ENCODE results near the gene S100A3.
"Not testable (repeated sequence)": the region's sequence is repeated elsewhere in the genome, so short reads cannot be mapped to it uniquely, and the experiment has no call there.

S100A3 gene

DNA sequence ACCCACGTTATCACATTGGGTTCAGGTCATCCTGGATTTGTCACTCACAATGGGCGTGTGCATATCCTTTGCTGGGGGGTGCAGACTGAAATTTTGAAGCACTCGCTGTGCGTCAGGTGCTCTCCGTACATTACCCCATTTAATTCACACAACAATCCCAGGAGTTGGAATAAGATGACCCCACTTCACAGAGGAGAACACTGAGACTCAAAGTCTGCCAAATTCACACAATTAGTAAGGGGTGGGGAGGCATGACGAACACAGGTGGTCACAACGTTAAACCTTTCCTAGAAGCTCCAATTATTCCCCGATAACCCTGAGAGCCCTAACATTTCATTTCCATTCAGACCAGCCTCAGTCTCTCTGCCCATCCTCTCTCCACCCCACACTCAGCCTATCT is 20.4 kb upstream of the S100A3 start:
- no peak for DNase-seq (ENCODE audit: low read depth in 2 of 2)

DNA sequence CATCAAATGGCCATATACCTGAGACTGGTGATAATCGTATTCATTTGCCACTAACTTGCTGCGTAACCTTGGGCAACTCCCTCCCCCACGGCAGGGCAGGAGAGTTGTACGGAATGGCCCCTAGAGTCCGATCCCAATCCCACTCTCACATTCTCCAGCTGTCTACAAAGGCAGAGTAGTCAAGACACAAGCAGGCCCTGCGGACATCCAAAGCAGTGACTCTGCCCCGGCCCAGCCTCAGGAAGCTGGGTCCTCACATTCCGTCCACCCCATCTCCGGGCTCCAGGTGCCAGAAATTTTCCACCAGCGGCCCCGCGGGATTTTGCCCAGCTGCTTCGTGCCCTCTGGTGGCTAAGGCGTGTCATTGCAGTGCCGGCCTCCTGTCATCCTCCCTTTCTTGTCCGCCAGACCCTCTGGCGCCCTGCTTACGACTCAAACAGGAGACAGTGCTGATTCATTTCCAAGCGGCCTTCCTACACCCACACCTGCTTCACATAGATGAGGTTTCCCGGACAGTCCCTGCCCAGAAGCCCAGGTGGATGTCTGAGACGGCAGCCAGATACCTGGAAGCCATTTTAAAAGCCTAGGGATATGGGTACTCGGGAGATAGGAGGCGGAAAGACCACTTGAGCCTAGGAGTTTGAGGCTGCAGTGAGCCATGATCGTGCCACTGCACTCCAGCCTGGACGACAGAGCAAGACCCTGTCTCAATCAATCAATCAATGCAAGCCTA is 19.5 kb upstream of the S100A3 start:
- peak; percentile 68 to 83 for DNase-seq (ENCODE audit: low read depth in 2 of 2)

DNA sequence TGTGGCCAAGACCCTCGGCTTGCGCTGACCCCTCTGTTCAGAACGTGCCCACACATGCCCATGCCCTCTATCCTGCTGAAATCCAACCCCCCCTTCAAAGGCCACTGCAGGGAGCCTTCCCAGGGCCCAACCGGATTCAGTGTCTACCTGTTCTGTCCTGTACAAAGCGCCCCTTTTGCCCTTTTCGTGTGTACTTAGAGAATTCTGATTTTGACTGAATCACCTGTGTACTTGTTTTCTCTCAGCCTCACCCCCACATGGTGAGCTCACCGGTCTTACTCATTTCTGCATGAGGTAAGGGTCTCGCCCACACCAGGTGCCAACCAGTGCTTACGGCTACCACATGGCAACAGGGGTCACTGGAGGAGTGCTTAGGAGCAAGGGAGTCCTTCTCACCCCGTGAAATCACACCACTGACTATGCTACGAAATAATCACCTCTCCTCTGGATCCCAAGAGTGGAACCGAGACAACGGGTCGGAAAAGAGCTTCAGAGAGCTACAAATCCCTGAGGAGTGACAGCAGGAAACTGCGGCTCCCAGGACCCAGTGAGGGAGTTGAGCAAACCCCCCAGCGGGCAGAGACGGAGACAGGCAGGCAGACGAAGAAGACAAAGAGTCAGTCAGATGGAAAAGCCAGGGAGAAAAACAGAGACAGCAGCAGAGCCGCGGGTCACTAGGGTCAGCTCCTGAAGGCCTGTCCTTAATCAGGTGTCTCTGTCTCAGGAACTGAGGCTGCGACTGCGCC is 18.7 kb upstream of the S100A3 start:
- peak in 1 of 2 donors; percentile 61 for DNase-seq (ENCODE audit: low read depth in 2 of 2)

DNA sequence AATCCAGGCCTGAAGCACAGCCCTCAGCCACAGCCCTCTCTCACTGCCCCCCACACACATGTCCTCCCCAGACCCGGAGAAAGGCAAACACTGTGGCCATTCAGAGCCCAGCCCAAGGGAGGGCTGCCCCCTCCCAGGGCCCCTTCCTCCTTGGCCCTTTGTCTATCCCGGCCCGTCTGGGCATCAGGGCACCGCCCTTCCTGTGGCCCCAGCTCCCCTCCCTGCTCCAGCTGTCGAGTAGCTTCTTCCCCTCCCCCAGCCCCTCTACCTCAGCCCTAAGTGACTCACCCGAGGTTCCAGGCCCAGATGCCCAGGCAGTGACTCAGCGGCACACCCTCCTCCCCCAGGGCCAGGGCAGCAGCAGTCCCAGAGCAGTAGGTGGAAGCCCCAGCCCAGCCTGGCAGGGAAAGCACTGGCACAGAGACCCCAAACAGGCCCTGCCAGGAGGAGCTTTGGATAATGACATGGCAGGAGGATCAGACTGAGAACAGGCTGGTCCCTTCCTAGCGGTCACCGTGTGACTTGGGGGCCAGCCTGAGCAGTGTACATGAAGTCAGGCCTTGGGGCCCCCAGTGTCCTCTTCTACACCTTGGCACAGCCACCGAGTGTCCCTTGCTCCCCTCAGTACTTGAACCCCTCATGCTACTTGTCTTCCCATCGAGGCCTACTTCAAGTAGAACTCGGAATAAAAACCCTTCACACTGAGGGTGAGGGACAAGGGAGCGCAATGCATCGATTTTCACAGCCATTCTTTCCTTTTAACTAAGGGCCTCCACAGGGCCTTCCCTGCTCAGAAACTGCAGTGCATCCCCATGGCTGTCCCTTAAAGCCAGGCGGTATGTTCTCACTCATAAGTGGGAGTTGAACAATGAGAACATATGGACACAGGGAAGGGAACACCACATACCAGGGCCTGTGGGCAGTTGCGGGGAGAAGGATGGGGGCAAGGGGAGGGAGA is 17.6 kb upstream of the S100A3 start:
- DNase-seq (ENCODE audit: low read depth in 2 of 2), result peak; percentile 80 to 82

DNA sequence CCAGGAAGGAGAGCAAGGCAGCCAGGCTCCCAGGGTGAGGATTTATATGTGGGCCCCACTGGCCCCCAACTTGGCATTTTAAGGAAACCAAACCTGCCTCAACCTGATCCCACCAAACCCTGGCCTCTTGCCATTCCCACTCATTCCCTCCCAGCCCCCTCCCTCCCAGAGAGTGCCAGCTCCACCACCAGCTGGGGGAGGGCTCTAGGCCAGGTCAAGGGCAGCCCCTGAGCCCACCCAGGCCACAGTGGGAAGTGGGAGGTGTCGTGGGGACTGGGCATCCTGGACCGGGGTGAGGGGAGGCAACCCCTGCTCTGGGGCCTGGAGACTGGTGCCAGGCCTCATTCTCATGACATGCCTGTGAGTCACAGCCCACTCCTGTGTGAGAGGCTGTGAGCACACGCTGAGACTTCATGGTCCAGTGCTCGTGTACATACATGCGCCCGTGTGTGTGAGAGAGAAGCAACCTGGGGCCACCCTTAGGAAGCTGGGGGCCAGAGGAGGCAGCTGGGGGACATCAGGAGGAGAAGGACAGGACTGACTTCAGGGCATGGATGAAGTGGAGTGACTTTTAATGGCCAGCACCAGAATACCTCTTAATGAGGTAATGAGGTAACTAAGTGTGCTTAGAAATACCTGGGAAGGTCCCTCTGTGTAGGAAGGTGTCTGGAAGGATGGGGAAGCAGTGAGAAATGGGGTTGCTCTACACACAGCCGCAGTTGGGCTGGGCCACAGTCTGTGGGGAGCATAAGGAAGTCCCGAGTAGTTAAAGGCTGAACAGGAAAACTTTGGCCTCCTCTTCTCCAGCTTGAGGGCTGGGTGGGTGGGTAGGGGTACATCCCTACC is 16.7 kb upstream of the S100A3 start, which contains the start of gene S100A2:
TSS of gene S100A2 (minus strand) at position 316 of the 846 bp plus-strand sequence. CDS start 1,967 bp downstream, outside the sequence.
- peak in 1 of 2 donors; percentile 30 for DNase-seq (ENCODE audit: low read depth in 2 of 2)

DNA sequence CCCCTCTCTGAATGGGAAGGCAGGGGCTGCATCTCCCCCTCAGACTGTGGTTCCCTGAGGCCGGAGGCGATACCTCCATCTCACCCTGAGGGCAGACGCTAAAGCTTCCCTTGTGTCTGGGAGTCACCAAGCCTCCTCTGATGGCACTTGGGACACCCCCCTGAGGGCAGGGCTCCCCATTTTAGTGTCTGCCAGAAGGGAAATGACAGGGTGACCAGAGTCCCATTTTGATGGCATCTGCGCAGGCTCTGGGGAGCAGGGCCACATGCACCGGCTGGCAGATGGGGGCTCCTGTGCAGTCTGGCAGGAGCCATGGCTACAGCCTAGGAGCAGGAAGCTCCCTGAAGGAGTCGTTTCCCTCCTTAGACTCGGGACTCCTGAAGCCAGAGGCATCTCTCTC is 14.9 kb upstream of the S100A3 start:
- no peak for DNase-seq (ENCODE audit: low read depth in 2 of 2)

DNA sequence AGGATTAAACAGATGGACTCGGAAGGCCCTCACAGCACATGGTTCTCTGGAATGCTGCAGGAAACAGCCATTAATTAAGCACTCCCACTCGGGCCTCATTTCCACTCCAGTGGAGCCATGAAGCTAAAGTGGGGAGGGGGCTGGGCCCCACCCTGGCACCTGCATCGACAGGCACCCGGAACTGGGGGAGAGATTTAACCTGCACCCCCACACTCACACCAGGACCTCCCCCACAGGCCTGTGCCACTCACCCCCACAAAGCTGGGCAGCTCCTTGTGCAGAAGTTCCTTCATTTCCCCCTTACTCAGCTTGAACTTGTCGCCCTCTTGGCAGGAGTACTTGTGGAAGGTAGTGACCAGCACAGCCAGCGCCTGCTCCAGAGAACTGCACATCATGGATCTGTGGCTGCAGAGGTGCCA is 14.4 kb upstream of the S100A3 start:
- no peak for DNase-seq (ENCODE audit: low read depth in 2 of 2)

DNA sequence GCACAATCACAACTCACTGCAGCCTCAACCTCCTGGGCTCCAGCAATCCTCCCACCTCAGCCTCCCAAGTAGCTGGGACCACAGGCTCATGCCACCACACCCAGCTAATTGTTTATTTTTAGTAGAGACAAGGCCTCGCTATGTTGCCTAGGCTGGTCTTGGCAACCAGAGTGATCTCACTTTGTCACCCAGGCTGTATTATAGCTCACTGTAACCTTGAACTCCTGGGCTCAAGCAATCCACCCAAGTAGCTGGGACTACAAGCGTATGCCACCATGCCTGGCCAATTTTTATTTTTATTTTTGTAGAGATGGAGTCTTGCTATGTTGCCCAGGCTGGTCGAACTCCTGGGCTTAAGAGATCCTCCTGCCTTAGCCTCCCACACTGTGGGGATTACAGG is 13.0 kb upstream of the S100A3 start:
- not testable (repeated sequence) for DNase-seq (ENCODE audit: low read depth in 2 of 2)

DNA sequence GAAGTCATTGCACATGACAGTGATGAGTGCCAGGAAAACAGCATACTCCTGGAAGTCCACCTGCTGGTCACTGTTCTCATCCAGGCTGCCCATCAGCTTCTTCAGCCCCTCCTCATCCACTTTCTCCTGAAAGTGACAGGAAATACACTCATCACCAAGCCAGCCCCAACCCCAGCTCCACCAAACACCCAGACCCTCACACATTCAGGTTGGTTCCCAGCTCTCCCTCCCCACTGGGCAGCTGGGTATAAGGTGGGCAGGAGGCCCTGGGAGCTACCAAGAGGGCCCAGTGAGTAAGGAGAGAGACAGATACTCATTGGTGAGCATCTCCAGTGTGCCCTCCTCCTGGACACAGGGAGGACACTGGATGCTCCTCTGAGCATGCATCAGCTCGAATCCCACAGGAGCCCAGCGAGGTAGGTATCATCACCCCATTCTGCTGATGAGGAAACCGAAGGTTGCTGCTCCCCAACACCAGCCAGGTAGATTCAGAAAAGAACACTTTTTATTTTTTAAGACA is 12.5 kb upstream of the S100A3 start:
- no peak for DNase-seq (ENCODE audit: low read depth in 2 of 2)

DNA sequence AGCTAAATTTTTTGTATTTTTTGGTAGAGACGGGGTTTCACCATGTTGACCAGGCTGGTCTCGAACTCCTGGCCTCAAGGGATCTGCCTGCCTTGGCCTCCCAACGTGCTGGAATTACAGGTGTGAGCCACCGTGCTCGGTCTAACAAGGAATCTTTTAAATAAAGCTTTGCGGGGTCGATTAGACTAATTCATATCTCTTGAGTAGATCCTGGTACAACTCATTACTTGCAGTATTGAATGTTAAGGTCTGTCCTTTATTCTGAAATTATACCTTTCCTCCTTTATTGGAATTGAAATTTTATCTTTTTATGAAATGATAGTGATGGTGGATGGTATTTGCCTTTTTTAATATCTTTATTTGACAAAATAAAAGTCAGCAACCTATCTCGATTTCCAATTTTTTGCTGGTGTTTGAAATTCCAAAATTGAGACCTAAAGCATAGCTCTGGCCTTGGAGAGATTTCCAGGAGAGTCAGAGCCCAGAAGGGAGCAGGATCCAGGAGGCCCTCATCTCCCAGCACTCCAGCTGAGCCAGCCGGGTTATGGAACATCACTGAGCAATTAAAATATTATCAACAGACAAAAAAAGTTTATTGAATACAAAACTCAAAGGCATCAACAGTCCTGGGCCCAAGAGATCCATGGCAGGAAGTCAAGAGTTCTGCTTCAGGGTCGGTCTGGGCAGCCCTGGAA is 11.9 kb upstream of the S100A3 start:
- no peak for DNase-seq (ENCODE audit: low read depth in 2 of 2)

DNA sequence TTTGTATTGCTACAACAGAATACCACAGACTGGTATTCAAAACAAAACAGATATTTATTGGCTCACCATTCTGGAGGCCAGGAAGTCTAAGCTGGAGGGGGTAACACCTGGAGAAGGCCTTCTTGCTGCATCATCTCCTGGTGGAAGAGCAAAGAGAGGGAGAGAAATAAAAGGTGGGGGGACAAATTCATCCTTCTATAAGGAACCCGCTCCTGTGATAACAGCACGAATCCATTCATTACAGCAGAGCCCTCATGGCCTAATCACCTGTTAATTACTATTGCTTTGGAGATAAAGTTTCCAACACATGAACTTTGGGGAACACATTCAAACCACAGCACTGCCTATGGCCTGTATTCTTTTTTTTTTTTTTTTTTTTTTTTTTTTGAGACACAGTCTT is 11.2 kb upstream of the S100A3 start:
- no peak for DNase-seq (ENCODE audit: low read depth in 2 of 2)

DNA sequence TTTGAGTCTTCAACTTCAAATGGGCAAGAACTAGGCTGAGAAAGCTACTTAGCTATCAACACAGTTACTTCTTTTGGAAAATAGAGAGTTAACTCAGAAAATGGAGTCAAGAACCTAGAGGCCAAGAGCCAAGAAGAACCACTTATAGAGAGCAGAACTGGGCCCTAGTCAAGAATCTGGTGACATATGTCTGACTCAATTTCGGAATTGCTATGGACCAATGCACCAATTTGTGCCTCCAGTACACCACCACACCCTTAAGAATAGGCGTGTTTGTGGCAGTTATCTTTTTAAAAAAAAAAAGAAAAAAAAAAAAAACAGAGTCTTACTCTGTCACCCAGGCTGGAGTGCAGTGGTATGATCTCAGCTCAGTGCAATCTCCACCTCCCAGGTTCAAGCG is 8.8 kb upstream of the S100A3 start:
- no peak for DNase-seq (ENCODE audit: low read depth in 2 of 2)

DNA sequence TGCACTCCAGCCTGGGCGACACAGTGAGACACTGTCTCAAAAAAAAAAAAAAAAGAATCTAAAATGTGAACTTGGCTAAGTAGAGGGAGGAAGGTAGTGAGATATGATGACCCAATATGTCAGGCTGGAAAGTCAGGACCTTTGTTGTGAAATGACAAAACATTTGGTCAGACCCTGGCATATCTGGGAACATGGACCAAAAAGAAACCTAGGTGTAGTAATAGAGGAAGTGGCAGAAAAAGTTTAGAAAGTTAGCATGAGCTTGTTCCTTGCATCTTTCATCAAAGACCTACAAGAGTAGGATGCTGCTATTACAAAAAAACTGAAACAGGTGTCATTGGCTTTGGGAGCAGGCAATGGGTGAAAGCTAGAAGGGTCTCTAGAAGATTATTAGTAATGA is 7.3 kb upstream of the S100A3 start:
- no peak for DNase-seq (ENCODE audit: low read depth in 2 of 2)

DNA sequence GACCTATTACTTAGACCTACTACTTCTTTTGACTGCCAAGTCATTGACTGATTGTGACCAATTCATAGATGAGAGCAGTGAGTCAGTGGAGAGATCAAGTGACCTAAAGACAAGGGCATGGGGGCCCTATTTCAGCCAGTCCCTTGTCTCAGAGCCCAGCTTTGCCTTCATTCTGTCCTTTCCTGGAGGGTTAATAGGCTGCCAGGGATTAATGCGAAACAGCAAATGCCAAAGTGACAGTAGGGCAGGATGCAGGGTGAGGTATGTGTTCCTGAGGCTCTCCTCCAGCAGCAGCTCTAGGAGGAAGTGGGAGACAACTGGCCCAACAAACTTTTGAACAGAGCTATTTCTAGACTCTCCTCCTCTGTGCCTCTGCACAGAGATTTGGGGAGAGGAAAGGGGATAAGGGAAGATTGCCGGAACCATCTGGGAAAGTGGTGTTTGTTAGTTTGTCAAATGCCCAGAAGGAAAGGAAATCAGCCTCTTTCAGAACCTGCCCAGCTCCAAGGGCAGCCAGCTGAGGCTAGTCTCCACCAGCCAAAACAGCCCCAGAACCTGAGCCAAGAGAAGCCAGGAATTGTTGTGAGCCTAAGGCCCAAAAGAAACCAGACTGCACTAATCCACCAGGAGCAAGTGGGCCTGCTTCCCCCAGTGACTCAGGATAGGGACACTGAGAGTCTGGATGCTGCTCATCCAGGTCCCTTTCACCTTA is 4.9 kb upstream of the S100A3 start:
- no peak for DNase-seq (ENCODE audit: low read depth in 2 of 2)

DNA sequence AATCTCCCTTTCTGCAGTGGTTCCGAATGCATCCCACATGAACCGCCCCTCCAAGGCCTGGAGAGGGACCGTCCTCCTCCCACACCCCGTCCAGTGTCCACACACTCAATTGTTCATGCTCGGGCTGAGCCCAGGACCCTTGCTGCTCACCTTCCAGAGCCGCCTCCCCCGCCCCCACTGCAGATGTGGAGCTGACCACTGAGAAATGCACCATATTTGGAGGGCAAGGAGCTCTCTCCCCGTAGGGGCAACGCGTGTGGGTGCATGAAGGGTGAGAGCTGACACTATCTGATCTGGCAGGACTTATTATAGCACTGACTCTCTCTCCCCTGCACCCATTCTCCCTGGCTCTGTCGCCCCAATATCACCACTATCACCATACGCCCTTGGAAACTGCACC is 4.0 kb upstream of the S100A3 start:
- no peak for DNase-seq (ENCODE audit: low read depth in 2 of 2)

DNA sequence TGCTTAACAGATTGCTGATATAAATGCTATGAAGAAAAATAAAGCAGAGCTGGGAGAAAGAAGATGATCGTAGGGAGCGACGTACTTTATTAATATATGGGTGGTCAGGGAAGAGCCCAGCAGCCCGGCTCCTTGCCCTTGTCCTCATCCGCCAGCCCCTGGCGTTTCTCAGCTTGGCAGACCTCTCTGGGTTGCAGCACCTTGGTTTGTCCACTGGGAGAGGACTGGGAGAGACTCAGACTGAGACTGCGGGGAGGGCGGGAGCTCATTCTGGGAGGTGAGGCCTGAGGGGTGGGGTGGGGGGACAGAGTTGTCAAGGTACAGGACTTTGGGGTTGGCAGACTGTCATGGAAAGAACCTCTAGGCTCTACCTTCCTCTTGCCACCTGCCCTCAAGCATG is 3.3 kb upstream of the S100A3 start:
- no peak for DNase-seq (ENCODE audit: low read depth in 2 of 2)

DNA sequence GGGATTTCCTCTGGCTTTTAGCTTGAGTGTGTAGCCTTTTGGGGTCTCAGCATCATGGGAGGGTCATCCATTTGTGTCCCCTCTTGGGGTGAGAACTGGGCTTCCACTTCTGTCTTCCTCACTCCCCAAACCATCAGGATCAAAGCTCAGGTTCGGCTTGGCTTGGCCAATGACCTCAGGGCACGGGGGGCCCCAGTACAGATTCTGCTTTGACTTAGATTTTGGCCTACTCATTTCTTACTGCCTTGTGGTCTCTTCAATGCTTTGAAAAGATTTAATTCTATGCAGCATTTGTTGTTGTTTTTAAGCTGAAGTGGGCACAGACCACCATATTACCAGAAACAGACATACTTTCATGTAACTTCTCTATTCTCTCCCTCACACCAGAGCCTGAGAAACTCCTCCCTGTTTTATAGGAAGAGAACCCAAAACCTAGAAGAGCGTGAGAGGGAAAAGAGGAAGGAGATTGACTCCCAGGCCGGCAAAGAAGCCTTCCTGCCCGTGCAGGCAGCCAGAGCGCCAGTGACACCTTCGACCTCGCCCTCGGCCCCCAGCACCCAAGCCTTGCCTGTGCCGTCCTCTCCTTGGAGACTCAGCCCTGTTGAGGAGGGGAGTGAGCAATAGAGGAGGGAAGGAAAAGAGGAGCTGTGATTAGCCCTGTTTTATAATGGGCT is 1.9 kb upstream of the S100A3 start:
- no peak for DNase-seq (ENCODE audit: low read depth in 2 of 2)

DNA sequence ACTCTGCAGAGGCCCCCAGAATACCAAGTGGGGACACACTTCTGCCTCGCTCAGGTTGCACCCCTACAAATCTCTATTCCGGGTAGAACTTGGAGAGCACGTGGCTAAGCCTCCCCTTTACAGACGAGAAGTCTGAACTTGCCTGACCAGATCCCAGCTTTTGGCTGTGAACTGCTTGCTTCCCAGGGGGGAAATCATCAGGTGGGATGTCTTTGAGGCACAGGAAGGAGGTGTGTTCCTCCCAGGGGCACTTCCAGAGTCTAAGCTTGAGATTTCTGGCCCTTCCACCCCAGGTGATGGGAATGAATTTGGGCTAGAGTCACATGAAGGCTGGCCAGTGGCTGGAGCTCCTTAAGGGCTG is 1.3 kb upstream of the S100A3 start:
- DNase-seq (ENCODE audit: low read depth in 2 of 2), result no peak

DNA sequence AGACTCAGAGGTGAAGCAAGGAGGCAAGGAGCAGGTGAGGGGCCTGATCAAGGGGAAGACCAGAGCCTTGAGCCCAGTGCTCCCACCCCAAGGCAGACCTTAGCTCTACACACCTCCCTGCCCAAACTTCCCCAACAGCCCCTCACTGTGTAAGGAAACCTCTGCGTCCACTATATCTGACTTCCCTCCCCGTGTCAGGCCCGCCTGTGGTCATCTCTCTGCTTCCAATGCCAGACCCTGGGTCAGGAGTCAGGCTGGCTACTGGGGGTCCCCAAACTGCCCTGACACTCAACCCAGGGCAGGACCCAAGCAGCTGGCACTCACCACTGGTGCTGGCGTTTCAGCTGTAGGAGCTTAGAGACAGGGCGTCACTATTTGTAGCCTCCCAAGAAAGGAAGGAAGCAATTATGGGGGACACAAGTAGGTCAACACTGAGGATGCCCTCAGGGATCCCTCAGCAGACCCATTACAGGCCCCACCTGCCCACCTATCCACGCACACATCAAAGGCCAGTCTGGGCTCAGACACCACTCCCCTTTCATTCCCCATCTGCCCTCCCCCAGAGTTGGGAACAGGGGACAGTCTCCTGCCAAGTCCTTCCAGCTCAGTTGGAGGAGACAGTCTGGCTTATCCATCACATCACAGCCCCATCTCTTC is 811 bp upstream of the S100A3 start:
- no peak for DNase-seq (ENCODE audit: low read depth in 2 of 2)

Measured in stimulated activated CD8-positive, alpha-beta memory T cell treated with anti-CD3 and anti-CD28 coated beads, Interleukin-2, amount 100 ng/mL, for 48 hours (primary cell).